GM18526 (cell line): ENCODE results near the gene CYFIP1.

Source experiments
- POLR2A ChIP-seq: IDR thresholded peaks from 3 replicates; pipeline ENCODE4 v1.6.1; 2011; ENCODE audit not compliant: insufficient read length; ENCODE audit errors: extremely low read depth

Gene CYFIP1

DNA sequence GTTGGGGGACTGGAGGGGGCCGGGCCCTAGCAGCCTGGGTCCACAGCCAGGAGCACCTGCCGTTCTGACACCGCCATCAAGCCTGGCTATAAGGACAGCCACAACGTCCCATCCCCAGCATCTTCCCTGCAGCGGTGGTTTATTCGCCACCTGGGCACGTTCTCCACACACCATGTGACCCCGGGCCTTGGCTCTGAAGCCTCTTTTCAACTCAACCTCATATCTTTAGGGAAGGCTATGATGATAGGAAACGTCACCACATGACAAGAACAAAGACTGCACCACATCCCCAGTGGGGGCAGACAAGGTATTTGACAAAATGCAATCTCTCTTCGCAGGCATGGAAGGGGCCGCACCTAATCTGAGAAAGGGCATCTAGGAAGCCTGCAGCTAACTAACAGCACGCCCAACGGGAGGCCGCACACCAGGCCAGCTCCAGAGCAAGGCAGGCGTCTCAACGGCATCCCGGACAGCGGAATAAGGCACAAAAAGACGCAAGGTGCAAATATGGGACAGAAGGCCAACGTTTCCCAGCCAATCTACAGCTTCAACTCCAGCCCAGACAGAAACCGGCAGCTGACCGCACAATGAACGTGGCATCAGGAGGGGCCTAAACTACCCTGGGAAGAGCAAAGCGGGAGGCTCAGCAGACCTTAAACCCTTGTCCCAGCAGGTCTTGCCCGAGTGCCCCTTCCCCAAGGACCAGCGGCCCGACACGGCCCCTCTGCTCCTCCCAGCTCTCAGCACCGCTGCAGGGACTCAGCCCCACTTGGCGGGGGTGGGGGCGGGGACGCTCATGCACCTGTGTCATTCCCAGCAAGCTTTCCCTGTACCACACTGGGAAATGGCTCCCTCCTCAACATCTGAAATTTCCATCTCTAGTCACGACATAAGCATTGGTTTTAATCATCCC lies 99.8 kb downstream of the CYFIP1 start:
- no peak for TF ChIP-seq POLR2A

DNA sequence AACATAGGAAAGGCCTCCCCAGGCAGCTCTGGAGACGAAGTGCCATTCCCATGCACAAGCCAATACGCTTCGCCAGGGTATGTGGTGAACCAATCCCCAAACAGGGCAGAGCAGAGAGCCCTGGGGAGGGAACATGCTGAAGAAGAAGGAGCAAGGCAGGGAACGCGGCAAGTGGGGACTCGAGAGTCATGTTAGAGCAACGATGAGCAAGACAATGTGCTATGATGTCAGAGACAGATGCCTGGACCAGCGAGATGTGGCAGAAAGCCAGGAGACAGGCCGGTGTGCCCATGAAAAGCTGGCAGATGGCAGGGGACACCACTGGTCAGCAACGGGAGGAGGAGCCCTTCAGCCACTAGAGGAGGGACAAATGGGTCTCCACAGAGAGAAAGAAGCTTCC lies 102.1 kb downstream of the CYFIP1 start:
- no peak for TF ChIP-seq POLR2A

DNA sequence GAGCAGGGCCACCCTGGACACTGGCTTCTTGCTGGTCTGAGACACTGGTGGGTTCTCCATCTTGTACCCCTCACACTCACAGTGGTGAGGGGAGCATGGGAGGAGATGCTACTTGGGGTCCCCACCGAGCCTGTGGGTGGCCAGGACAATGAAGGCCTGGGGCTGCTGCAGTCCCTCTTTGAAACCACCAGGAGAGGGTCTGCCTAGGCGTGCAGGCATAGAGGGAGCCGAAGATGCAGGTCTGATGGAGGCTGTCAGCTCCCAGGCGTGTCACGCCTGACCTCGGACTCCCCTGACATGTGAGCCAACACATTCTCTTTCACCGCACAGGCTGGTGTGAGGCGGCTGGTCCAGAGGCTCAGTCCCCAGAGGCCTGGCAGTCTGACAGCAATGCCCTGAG lies 102.6 kb downstream of the CYFIP1 start:
- TF ChIP-seq POLR2A, result no peak

DNA sequence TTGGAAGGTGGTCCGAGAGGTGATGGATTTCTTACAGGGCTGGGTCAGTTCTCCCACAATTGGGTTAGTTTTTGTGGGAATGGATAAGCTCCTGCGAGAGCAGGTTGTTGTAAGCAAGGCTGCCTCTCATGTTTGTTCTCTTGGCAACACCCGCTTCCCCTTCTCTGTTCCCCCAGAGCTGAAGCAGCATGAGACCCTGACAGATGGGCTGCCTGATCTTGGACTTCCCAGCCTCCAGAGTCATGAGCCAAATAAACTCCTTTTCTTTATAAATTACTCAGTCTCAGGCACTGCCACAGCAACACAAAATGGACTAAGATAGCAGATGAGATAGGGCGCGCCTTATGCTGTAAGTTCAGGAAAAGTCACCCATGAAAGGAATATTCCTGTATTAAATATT lies 103.1 kb downstream of the CYFIP1 start:
- no peak for TF ChIP-seq POLR2A

DNA sequence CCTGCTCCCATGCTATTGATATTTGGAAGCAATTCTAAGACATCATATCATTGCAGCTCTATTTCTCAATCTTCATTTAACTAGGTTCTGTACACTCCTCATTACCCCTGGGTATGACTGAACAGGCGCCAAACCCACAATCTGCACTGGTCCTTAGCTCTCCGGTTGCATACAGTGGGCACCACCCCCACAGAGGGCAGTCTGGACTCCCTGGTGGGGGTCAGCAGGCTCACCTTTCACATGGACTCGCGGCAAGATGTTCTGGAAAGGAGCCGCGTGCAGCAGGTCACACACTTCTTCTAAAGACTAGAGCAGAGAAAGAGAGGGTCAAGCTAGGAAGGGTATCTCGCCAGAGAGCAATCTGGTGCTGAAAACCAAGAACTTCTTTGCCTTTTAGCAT lies 105.2 kb downstream of the CYFIP1 start:
- no peak for TF ChIP-seq POLR2A

DNA sequence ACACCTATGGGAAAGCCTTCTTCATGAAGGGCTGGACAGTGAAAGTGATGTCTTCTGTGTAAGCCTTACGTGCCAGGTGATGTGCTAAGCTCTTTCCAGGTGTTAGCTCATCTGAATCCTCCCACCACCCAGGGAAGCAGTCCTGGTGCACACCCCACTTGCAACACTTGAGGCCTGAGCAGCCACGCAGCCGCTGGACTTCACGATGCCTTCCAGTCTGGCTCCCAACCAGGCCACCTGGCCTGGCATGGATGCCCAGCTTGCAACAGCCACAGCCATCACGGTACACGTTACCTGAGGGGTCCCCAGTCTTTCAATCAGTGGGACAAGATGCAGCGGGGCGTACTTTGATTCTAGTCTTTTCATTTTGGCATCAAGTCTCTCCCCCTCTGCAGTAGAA lies 105.9 kb downstream of the CYFIP1 start:
- TF ChIP-seq POLR2A, result no peak

DNA sequence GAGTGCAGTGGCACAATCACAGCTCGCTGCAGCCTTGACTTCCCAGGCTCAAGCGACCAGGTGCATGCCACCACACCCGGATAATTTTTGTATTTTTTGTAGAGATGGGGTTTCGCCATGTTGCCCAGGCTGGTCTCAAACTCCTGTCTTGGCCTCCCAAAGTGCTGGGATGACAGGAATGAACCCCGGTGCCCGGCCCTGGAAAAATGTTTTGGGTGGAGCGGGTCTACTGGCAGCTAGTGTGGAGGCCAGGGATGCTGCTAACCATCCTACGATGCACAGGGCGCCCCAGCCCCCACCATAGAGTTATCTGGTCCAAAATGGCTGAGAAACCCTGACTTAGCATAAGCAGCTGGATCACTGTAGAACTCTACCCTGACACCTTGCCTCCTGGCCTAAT lies 106.3 kb downstream of the CYFIP1 start:
- no peak for TF ChIP-seq POLR2A

DNA sequence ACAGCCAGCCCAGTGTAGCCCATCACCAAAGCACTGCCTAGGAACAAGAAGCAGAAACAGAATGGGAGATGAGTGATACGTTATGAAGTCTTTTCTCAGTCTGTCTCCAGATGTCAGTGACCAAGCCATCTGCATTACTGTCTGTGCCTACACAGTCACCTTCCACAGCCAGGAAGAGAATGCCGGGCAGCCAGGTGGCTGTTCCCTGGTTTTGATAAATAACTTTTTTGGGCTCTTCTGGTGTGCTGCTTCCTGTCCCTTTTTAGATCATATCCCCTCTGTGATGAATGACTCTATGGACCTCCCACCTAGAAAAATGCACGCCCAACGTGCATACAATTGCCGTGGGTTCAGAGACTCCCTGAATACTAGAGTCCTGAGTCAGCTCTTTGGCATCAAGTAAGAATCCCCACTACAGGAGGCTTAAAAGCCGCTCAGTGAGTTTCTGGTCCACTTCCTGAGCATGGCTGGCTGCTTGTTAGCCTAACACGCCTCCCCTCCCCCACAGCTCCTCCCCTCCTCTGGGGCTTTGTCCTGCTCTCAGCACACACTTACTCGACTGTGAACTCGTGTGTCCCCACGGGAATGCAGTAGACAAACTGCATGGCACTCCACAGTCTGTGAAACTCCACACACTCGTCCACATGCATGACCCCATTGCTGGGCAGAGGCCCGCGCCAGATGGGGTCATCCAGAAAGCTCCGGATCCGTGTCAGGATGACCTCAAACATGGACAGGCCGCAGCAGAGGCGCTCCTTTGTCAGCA lies 107.0 kb downstream of the CYFIP1 start:
- no peak for TF ChIP-seq POLR2A

DNA sequence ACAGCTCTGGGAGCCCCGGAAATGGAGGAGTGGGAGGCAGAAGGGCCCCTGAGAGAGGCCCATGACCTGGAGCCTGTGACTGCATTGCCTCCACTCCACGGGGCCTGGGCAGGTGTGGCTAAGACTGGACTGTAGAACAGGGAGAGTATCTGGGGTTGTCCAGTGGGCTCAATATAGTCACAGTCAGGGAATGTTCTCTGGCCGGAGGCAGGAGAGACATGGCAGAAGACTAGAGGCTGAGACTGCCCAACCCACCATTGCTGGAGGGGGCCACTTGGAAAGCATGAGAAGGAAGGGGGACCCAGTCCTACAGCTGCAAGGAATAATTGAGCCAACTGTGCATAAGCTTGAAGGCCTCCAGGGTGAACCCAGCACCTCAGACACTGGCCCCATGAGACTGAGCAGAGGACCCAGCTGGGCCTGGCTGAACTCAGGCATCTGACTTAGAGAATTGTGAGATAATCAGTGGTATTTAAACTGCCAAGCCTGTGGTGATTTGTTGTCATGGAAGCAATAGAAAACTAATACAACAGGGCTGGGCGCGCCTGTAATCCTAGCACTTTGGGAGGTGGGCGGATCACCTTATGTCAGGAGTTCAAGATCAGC lies 108.6 kb downstream of the CYFIP1 start:
- TF ChIP-seq POLR2A, result no peak

DNA sequence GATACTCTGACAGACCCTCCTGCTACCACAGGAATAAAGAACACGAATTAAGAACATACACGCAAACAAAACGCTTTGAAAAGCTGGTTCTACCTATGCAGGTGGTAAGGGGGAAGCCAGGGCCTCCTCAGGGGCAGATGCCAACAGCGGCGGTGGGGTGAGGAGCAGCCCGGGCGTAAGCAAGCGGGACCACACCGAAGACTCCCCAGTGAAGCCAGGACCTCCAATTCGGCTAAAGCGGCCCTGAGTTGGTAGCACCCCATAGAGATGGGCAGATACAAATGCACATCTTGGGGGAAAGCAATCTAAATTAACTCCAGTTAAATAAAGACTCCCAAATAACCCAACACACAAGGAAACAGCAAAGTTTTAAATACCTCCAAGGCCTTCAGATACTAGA lies 109.3 kb downstream of the CYFIP1 start:
- TF ChIP-seq POLR2A, result no peak

DNA sequence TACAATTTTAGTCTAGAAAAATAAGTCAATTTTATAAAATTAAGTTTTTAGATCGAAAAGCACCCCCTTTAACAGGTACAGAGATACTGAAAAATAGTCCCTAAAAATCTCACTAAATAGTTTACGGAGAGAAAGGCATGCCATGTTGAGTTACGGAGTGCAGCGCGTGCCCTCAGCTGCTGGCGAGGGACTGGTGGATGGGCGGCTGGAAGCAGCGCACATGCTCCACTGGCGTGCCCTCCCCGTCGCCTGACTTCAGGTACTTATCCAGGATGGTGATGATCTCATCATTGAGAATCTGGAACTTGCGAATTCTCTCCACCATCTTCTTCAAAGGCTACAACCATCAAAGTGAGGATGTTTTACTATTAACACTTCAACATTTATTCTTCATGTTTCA lies 110.3 kb downstream of the CYFIP1 start:
- TF ChIP-seq POLR2A, result no peak

DNA sequence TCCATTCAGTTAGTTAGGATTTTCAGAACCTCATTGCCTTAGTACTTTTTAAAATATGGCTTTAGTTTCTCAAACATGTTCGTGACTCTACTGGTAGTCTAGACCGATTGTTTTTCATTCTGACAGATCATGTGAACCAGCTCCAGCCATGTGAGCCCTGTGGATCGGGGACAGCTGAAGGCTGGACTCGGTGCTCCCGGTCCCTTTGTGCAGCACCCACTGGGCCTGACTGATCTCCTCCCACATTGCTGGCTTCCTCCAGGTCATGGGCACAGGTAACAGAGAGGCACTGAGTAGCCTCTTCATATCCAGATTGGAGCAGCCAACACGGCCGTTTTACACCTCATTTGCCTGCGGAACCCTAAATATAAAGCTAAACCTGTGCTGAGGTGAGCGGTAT lies 111.2 kb downstream of the CYFIP1 start:
- TF ChIP-seq POLR2A, result no peak

DNA sequence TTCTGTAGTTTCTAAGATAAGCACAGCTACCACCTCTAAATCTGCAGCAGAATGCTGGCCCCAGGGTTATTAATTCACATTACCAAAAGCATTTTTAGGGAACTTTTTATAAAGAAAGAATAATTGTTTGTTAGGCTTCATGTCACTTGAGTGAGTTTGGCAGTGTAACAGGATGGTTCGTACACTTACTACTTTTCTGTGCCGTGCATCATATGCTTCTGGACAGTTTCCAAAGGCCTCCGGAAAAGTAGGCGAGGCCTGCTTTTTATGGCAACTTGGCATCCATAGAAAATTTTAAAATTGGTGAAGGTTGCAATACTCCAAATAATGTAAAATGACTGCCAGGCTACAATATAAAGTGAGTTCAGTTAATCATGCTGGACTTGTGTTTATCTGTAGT lies 111.7 kb downstream of the CYFIP1 start:
- no peak for TF ChIP-seq POLR2A

DNA sequence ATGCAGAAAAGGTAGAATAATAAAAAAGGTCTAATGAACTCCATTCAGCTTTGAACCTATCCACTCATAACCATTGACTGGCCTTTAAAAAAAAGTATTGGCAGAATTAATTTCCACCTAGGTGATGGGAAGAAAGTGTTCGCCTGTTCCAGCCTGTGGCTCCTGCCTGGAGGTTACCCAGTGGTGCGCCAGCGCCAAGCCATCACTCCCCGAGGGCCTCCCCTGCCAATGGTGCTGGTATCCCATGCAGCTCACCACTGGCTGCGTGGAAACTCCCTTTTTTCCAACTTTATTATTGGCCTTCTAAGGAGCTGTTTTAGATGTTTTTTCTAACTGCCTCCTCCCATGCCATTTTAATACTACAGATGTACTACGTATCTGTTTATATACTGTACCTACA lies 112.3 kb downstream of the CYFIP1 start:
- no peak for TF ChIP-seq POLR2A

DNA sequence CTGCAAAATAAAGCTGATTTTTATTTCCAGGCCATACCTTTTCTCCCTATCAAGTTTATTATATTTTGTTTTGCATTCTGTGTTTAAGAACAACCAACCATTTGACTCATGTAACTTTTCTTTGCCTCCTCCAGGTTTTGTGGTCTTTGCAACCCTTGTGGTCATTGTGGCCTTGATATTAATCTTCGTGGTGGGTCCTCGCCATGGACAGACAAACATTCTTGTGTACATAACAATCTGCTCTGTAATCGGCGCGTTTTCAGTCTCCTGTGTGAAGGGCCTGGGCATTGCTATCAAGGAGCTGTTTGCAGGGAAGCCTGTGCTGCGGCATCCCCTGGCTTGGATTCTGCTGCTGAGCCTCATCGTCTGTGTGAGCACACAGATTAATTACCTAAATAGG lies 114.1 kb downstream of the CYFIP1 start:
- no peak for TF ChIP-seq POLR2A

DNA sequence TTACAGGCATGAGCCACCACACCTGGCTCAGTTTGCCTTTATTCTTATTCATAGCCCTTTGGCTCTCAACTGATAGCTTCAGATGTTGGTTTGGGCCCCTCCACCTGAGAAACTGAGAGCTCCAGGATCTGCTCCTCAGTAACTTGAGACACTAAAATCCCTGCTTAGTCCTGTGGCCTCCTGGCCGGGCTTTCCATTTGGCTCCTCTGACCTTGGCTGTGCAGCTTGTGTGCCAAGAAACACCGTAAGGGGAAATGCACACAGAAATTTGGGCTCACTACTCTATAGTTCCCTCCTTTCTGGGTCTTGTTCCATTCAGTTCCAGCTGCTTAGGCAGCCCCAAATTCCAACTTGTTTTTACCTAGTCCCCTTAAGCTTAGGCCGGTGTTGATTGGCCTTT lies 116.8 kb downstream of the CYFIP1 start:
- TF ChIP-seq POLR2A, result no peak
